RWPE2 (cell line): Measurements from ENCODE around the gene RAB3A.

ENCODE experiments used
- ATAC-seq: fragments of 200-7000 bp; cut with Tn5 transposase; 3 replicates; pipeline ENCODE4 v1.9.1; 2021; ENCODE audit warnings: low read depth
- DNase-seq: peaks from one replicate; pipeline ENCODE4 v3.0.0-alpha.2; 2020; ENCODE audit warnings: low spot score
- H3K27ac ChIP-seq: fragments of 450-650 bp; 2 replicates; pipeline ENCODE4 v1.5.1; 2017; ENCODE audit warnings: mild to moderate bottlenecking; ENCODE audit not compliant: poor library complexity, severe bottlenecking
- H3K27me3 ChIP-seq: fragments of 250-450 bp; sonication (Bioruptor Pico); 2 replicates; pipeline ENCODE4 v1.5.1; 2021; ENCODE audit warnings: mild to moderate bottlenecking, moderate library complexity; ENCODE audit not compliant: insufficient read depth, poor library complexity, severe bottlenecking
- H3K36me3 ChIP-seq: fragments of 250-450 bp; sonication (Bioruptor Pico); 2 replicates; pipeline ENCODE4 v1.5.1; 2020; ENCODE audit warnings: low read depth, mild to moderate bottlenecking, moderate library complexity
- H3K4me1 ChIP-seq: fragments of 250-450 bp; sonication (Bioruptor Pico); 2 replicates; pipeline ENCODE4 v1.5.1; 2021; ENCODE audit warnings: mild to moderate bottlenecking, moderate library complexity; ENCODE audit not compliant: insufficient read depth, poor library complexity, severe bottlenecking
- H3K4me3 ChIP-seq: fragments of 250-450 bp; sonication (Bioruptor Pico); 2 replicates; pipeline ENCODE4 v1.5.1; 2021; ENCODE audit warnings: mild to moderate bottlenecking, moderate library complexity; ENCODE audit not compliant: severe bottlenecking
- H3K9me3 ChIP-seq: fragments of 250-450 bp; sonication (Bioruptor Pico); 2 replicates; pipeline ENCODE4 v1.5.1; 2021; ENCODE audit warnings: mild to moderate bottlenecking, moderate library complexity; ENCODE audit not compliant: severe bottlenecking
- TF ChIP-seq, protein P1 (sequence below): fragments of 450-650 bp; IDR thresholded peaks from one replicate; pipeline ENCODE4 v1.5.1; 2017; ENCODE audit warnings: mild to moderate bottlenecking, moderate library complexity; ENCODE audit not compliant: poor library complexity, severe bottlenecking

Gene RAB3A

DNA sequence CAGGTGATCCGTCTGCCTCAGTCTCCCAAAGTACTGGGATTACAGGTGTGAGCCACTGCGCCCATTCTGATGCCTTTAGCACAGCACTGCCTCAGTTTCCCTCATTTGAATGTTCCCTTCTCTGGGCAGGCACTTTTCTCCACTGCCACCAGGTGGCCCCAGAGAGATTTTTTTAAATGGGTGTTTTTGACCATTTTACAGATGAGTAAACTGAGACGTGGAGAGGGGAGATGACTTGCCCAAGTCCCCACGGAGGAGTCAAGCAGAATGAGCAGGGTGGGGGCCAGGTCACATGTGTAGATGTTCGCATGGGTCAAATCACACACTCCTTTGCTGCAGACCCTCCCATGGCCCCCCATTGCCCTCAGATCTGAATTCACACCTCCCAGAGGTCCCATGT is 25.6 kb upstream of the RAB3A start:
- TF ChIP-seq, protein P1, sequence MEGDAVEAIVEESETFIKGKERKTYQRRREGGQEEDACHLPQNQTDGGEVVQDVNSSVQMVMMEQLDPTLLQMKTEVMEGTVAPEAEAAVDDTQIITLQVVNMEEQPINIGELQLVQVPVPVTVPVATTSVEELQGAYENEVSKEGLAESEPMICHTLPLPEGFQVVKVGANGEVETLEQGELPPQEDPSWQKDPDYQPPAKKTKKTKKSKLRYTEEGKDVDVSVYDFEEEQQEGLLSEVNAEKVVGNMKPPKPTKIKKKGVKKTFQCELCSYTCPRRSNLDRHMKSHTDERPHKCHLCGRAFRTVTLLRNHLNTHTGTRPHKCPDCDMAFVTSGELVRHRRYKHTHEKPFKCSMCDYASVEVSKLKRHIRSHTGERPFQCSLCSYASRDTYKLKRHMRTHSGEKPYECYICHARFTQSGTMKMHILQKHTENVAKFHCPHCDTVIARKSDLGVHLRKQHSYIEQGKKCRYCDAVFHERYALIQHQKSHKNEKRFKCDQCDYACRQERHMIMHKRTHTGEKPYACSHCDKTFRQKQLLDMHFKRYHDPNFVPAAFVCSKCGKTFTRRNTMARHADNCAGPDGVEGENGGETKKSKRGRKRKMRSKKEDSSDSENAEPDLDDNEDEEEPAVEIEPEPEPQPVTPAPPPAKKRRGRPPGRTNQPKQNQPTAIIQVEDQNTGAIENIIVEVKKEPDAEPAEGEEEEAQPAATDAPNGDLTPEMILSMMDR: peak; percentile 19
- Histone ChIP-seq H3K4me3 (no peak overlapping the region), H3K36me3 (no peaks in the 10 kb centered on the region), H3K27ac (no peak overlapping the region), H3K9me3 (no peaks in the 10 kb centered on the region), H3K4me1 (no peaks in the 10 kb centered on the region), H3K27me3 (peaks cover 14% of the 10 kb centered on the region)
- no peak for DNase-seq
- ATAC-seq: no peak

GRCh38 chr19:18227781-18228271 is 24.0 kb upstream of the RAB3A start:
- Histone ChIP-seq H3K4me1 (no peaks in the 10 kb centered on the region), H3K27me3 (peaks cover 14% of the 10 kb centered on the region), H3K4me3 (no peak overlapping the region), H3K36me3 (no peaks in the 10 kb centered on the region), H3K9me3 (no peaks in the 10 kb centered on the region), H3K27ac (no peak overlapping the region)
- DNase-seq: no peak
- ATAC-seq: no peak
- TF ChIP-seq, protein P1: no peak

- peaks cover 14% of the 10 kb centered on the region for H3K27me3 ChIP-seq
- no peaks in the 10 kb centered on the region for H3K4me1 ChIP-seq
- H3K4me3 ChIP-seq: no peak overlapping the region
- TF ChIP-seq, protein P1: no peak
- H3K36me3 ChIP-seq: no peaks in the 10 kb centered on the region
- no peak for DNase-seq
- H3K9me3 ChIP-seq: no peaks in the 10 kb centered on the region
- no peak overlapping the region for H3K27ac ChIP-seq
- no peak for ATAC-seq
Measured at GRCh38 chr19:18226956-18227780, 23.3 kb upstream of the RAB3A start.

DNA sequence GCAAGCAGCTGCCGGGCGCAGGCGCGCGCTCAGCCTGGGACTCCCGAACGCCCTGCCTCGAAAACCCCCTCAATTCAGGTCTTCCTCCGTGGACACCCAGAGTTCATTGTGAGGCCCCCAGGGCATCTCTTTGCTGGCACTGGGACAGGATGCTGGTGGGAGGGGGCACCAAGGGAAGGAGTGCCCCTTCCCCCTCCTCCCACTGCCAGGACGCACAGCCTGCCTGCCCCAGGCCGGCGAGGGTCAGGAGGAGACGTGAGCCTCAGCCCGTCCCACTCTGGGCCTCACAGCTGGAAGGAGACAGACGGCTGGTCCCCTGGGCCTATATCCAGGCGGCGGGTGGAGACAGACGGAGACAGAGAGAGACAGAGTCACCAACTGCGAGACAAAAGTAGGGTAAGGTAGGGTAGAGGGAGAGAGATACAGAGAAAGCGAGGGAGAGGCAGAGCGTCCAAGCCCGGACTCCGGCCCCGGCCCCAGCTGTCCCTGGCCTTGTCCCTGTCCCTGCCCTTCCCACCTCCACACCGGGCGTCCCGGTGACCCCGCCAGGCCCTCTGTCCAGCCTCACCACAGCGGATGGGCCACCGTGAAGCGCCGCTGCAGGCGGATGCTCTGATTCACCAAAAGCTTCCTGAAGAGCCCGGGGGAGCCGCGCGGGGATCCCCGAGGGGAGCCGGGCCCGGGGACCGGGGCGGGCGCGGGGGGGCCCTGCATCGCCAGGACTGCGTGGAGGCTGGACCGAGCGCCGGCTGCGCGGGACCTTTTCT is 22.0 kb upstream of the RAB3A start, which contains the start of gene PDE4C:
PDE4C (minus strand) TSS at position 737 of the 767 bp plus-strand sequence; CDS start at position 714, 23 bp downstream.
- no peak within 1 kb of the TSS for H3K4me3 ChIP-seq
- no peaks in the 10 kb centered on the region for H3K4me1 ChIP-seq
- ATAC-seq: no peak
- TF ChIP-seq, protein P1: no peak
- no peaks in the 10 kb centered on the region for H3K36me3 ChIP-seq
- peaks cover 14% of the 10 kb centered on the region for H3K27me3 ChIP-seq
- H3K9me3 ChIP-seq: no peaks in the 10 kb centered on the region
- no peak within 1 kb of the TSS for H3K27ac ChIP-seq
- DNase-seq: no peak
